Measurements from ENCODE around the gene SUPT3H.
"Not testable (repeated sequence)": the region's sequence is repeated elsewhere in the genome, so short reads cannot be mapped to it uniquely, and the experiment has no call there.

The SUPT3H gene

DNA sequence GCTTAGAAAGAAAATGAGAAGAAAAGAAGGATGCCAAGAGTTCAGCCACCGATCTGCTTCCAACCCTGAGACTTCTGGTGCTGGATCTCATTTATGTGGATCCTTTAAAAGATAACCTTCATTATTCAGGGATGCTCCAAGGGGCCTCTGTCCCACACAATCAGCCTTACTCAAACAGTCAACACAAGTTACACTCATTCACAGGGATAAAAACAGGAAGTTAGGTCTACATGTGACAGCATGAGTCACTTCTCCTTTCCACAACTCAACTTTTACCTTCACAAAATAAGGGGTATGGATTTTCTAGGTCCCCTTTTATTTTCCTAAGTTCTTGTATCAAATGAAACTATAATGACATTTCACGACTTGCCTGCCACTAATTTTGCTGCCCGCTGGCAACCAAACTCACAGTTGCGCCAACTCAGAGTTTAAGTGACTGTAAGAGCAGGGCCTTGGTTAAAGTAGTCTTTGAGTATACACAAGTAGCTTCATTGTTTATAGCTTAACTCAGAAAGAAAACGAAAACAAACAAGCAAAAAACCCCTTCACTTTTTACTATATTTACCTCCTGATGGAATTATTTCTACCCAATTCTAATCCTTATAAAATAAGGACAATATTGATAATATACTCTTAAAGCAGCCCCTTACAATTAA, 328.4 kb downstream of the SUPT3H start:
- no peak for DNase-seq

GRCh38 chr6:45047573-45047972, 330.2 kb downstream of the SUPT3H start:
- DNase-seq: peak in 1 of 5 experiments; percentile 46

- no peak for DNase-seq
These were observed 332.5 kb downstream of the SUPT3H start for GRCh38 chr6:45045253-45045601.

- no peak for DNase-seq
These were observed 333.1 kb downstream of the SUPT3H start for GRCh38 chr6:45044510-45045252.

DNA sequence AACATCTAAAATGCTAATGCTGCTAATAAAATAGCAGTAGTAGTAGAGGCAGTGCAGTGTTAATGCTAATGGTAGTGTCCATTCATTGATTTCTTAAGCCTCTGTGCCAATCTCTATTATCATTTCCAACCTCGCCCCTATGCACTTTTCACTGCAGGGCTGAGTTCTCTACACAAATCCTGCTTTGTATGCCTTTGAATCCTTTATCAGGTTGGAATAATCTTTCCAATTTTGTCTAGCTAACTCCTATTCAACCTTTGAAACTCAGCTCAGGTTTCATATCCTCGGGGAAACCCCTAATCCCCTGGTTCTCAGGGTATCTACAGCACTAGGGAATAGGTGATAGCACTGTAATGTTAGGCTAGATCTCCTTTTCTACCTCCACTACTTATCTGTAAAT, 333.6 kb downstream of the SUPT3H start:
- DNase-seq: no peak

- not testable (repeated sequence) for DNase-seq
These were observed 335.1 kb downstream of the SUPT3H start for GRCh38 chr6:45042673-45043072.

DNA sequence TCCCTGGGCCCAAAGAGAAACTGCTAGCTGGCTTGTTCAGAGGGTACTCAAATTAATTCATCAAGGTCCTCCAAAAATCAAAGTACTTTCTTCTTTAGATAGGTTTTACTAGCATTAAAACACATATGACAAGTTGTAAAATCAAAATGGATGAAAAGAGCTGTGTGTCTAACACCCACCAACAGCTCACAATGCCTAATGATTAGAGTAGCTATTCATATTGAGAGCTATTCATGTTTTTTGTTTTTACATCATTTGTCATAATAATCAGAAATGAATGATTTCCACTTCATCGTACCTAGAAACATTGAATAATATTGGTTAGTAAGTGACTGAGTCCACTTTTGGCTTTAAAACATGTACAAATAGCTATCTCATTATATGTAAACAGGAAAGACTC, 339.5 kb downstream of the SUPT3H start:
- no peak for DNase-seq

DNA sequence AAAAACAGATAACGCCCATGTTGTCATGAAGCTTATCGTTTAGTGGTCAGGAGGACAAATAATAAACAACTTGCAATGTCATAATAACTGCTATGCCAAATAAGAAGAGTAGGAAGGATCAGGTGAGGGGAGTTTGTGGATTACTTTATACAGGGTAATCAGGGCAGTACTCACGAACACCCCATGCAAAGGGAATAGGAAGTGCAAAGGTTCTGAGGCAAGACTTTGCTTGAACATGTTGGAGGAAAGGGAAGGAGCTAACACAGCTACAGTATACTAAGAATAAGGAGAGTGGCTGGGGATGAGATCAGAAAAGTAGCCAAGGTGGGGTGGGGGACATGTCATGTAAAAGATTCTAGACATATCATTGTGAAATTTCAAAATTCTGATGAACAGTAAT, 341.6 kb downstream of the SUPT3H start:
- no peak for DNase-seq

- DNase-seq: no peak
These were observed 345.3 kb downstream of the SUPT3H start for GRCh38 chr6:45032426-45032825.

GRCh38 chr6:45031601-45032000, 346.1 kb downstream of the SUPT3H start:
- peak in 1 of 5 experiments; percentile 23 for DNase-seq

GRCh38 chr6:45027126-45027525, 350.6 kb downstream of the SUPT3H start:
- DNase-seq: no peak

DNA sequence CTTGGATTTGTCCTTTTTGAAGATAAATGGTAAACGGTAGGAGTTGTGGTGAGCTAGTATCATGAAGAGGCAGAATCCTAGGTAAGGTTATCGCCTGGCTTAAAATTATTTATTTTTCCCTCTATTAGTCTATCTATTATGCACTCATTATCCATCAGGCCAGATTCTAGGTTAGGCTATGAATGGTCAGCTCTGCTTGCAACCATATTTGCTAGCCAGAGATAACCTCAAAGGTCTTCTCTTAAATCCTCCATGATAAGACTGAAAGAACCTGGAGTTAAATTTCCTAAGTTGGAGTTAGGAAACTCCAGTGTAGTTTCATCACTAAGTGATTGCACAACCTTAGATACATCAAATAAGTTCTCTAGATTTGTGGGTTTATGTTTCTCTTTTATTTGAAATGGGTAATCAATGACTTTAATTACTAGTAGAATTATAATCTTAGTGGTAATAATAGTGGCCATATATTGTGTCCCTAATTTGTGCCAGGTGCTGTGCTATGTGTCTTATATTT, 351.7 kb downstream of the SUPT3H start:
- DNase-seq: no peak

GRCh38 chr6:45024610-45025009, 353.1 kb downstream of the SUPT3H start:
- no peak for DNase-seq

DNA sequence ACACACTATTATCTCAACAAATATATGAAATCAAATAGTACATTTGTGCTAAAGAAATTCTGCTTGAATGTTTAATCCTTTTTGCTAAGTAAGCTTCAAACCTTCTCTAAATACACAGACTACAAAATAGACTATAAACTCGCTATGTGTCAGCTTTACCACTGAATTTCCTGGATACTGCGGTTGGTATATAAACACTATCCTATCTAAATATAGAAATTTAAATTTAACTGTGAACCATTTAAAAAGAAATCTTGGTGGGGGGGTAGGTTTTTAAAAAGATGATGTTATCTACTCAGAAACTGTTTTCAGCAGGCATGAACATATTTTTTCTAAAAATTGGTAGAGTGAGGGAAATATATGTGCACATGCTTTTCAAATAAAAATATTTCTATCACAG, 356.1 kb downstream of the SUPT3H start:
- peak in 2 of 5 experiments; percentile 7 to 81 for DNase-seq

DNA sequence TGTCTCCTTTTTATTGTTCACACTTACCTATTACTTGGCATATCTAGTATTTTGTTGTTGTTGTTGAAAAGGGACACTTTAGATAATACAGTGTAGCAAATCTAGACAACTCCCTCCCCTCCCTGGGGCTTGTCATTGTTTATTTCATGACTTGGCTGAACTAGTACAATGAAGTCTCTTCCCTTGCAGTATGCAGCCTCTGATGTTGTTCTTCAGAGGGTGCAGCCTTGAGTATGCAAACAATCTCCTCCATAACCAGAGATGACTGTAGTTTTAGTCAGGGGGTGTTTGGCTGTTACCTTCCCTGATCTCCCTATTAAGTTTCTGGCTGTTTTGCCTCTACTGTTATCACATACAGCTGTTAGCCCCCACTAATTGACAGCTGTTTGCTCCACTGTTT, 365.0 kb downstream of the SUPT3H start:
- DNase-seq: no peak

DNA sequence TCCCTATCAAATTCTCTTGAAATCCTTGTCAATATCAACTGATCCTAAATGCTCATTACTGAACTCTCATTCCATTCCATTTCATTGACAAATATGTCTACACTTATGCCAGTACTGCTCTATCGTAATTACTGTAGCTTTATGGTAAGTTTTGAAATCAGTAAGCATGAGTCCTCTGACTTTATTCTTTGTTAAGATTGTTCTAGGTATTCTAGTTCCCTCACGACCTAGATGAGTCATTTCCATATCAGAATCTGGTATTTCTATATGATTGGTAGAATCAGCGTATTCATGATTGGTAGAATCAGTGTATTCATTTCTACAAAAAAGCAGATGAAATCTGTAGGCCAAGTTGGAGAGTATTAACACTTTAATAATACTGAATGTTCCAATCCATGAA, 368.2 kb downstream of the SUPT3H start:
- DNase-seq: peak in 1 of 5 experiments; percentile 87

- DNase-seq: no peak
These were observed 370.8 kb downstream of the SUPT3H start for GRCh38 chr6:45006893-45007292.

GRCh38 chr6:45003961-45004360, 373.8 kb downstream of the SUPT3H start:
- no peak for DNase-seq

DNA sequence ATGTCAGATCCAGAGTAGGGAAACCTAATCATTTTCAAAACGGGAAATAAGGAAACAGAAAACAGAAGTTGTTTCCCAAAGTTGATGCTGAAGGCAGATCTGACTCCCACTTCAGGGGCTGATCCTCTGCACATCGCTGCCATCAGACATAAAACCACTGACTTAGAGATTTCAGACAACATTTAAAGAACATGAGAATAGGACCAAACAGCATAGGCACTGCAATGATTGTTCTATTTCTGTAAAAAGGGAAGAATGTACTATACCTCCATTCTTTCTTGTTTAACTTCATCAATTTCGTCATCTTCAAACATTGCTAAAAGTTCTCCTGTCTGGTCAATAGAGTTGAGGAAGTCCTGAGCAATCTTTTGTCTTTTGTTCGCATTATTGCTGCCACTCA, 374.3 kb downstream of the SUPT3H start:
- no peak for DNase-seq

- peak in 1 of 5 experiments; percentile 83 for DNase-seq
These were observed 375.2 kb downstream of the SUPT3H start for GRCh38 chr6:45002390-45003105.

GRCh38 chr6:45001663-45002062, 376.1 kb downstream of the SUPT3H start:
- DNase-seq: peak in 1 of 5 experiments; percentile 94

DNA sequence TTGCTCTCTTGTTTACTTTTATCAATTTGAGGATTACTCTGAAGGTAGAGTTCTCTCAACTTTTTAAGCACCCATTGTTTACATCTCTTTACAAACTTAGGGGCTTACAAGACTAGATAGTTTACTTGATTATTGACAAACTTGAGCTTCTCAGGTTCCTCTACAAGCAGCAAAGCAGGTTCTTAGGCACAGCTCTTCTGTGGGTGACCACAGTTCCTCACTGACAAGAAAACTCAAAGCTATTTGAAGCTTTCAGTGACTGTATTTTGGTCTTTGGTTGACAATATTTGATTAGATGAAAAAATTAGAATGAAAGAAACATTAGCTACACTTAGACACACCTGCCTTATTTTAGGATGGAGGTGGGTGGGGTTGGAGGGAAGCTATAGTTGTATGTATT, 376.9 kb downstream of the SUPT3H start:
- peak in 1 of 5 experiments; percentile 73 for DNase-seq

- no peak for DNase-seq
These were observed 378.7 kb downstream of the SUPT3H start for GRCh38 chr6:44999066-44999465.
